ENCODE data around the gene CIP2A. TPM values are rescaled to one million over a fixed set of nuclear protein-coding genes. Genes with fewer than 3 reads are reported as not detected.

The CIP2A gene
- total RNA-seq, 1 experiment from 2014 or later = 26.9 TPM

- no peak for TF ChIP-seq CTCF (IDR thresholded peaks at IDR 0.05; ENCODE audit: insufficient read depth in 1 of 2, low read depth in 1 of 2, low read length in 1 of 2, severe bottlenecking in 1 of 2, unreplicated experiment in 1 of 2)
- no peaks in the 10 kb centered on the region for H3K27me3 ChIP-seq (replicated peaks; ENCODE audit: control insufficient read depth, insufficient read depth, low read length)
- Mint-ChIP-seq H3K27me3 (ENCODE audit: insufficient read depth, unreplicated experiment) (peaks cover 13% of the 10 kb centered on the region), H3K4me3 (ENCODE audit: unreplicated experiment) (no peak overlapping the region), H3K36me3 (ENCODE audit: insufficient read depth, unreplicated experiment) (no peaks in the 10 kb centered on the region), H3K4me1 (ENCODE audit: low read depth, unreplicated experiment) (no peaks in the 10 kb centered on the region), H3K27ac (ENCODE audit: unreplicated experiment) (no peak overlapping the region), H3K9me3 (ENCODE audit: unreplicated experiment) (no peaks in the 10 kb centered on the region)
- H3K4me3 ChIP-seq (ENCODE audit: low read depth, low read length) = no peak overlapping the region
- no peaks in the 10 kb centered on the region for H3K36me3 ChIP-seq (ENCODE audit: control insufficient read depth, insufficient read depth, low read length)
- no peak for DNase-seq
- H3K9me3 ChIP-seq = no peaks in the 10 kb centered on the region
- no TSS peak for BruUV-seq (replicated peaks)
- POLR2A ChIA-PET = no interaction called here
- CTCF ChIA-PET = no interaction called here
- intact Hi-C loops (cut with micrococcal nuclease; ENCODE audit: unreplicated experiment) = no loop called here
- no peaks in the 10 kb centered on the region for H3K4me1 ChIP-seq
These were observed 70.3 kb downstream of the CIP2A start for GRCh38 chr3:108518895-108519294.

- ChIA-PET POLR2A (no interaction called here), CTCF (no interaction called here)
- BruUV-seq (replicated peaks) = no TSS peak
- Histone ChIP-seq H3K4me1 (no peaks in the 10 kb centered on the region), H3K36me3 (ENCODE audit: control insufficient read depth, insufficient read depth, low read length) (no peaks in the 10 kb centered on the region), H3K4me3 (ENCODE audit: low read depth, low read length) (no peak overlapping the region), H3K9me3 (no peaks in the 10 kb centered on the region), H3K27me3 (replicated peaks; ENCODE audit: control insufficient read depth, insufficient read depth, low read length) (no peaks in the 10 kb centered on the region)
- Mint-ChIP-seq H3K27ac (ENCODE audit: unreplicated experiment) (no peak overlapping the region), H3K4me1 (ENCODE audit: low read depth, unreplicated experiment) (no peaks in the 10 kb centered on the region), H3K9me3 (ENCODE audit: unreplicated experiment) (no peaks in the 10 kb centered on the region), H3K4me3 (ENCODE audit: unreplicated experiment) (no peak overlapping the region), H3K27me3 (ENCODE audit: insufficient read depth, unreplicated experiment) (peaks cover 16% of the 10 kb centered on the region), H3K36me3 (ENCODE audit: insufficient read depth, unreplicated experiment) (no peaks in the 10 kb centered on the region)
- TF ChIP-seq CTCF (IDR thresholded peaks at IDR 0.05; ENCODE audit: insufficient read depth in 1 of 2, low read depth in 1 of 2, low read length in 1 of 2, severe bottlenecking in 1 of 2, unreplicated experiment in 1 of 2) = no peak
- DNase-seq = no peak
- intact Hi-C loops (cut with micrococcal nuclease; ENCODE audit: unreplicated experiment) = no loop called here
These were observed 72.4 kb downstream of the CIP2A start for GRCh38 chr3:108516881-108517280.

- no peaks in the 10 kb centered on the region for H3K27me3 ChIP-seq (replicated peaks; ENCODE audit: control insufficient read depth, insufficient read depth, low read length)
- Mint-ChIP-seq H3K27ac (ENCODE audit: unreplicated experiment) (no peak overlapping the region), H3K4me3 (ENCODE audit: unreplicated experiment) (no peak overlapping the region), H3K4me1 (ENCODE audit: low read depth, unreplicated experiment) (no peaks in the 10 kb centered on the region), H3K36me3 (ENCODE audit: insufficient read depth, unreplicated experiment) (no peaks in the 10 kb centered on the region), H3K9me3 (ENCODE audit: unreplicated experiment) (no peaks in the 10 kb centered on the region), H3K27me3 (ENCODE audit: insufficient read depth, unreplicated experiment) (peaks cover 16% of the 10 kb centered on the region)
- no peaks in the 10 kb centered on the region for H3K9me3 ChIP-seq
- no peak overlapping the region for H3K4me3 ChIP-seq (ENCODE audit: low read depth, low read length)
- ChIA-PET CTCF (no interaction called here), POLR2A (no interaction called here)
- H3K36me3 ChIP-seq (ENCODE audit: control insufficient read depth, insufficient read depth, low read length) = no peaks in the 10 kb centered on the region
- intact Hi-C loops (cut with micrococcal nuclease; ENCODE audit: unreplicated experiment) = no loop called here
- no peak for DNase-seq
- no TSS peak for BruUV-seq (replicated peaks)
- H3K4me1 ChIP-seq = no peaks in the 10 kb centered on the region
- no peak for TF ChIP-seq CTCF (IDR thresholded peaks at IDR 0.05; ENCODE audit: insufficient read depth in 1 of 2, low read depth in 1 of 2, low read length in 1 of 2, severe bottlenecking in 1 of 2, unreplicated experiment in 1 of 2)
These were observed 75.3 kb downstream of the CIP2A start for GRCh38 chr3:108513961-108514360.

All from Caco-2 (cell line).